Measurements from ENCODE around the gene NYAP2.
A peak's percentile ranks its signal among the peaks of the same experiment; 100 is the strongest.

NYAP2 gene

DNA sequence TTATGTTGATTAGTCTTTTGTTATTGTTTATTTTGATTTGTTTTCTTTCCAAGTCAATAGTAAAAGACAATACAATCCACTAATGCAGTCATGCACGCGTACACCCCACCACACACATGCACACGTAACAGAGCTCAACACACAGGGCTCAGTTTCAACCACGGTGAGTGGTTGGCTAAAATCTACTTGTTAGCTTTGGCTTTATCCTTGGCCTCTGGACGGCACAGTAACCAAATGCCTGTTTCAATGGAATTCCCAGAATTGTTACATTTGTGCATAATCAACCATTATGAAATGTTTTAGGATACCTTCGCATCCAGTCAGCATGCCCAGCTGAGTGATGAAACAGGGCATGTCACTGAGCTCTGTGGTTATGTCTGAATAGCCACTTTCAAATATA lies 53.2 kb downstream of the NYAP2 start:
- Mint-ChIP-seq H3K9me3 (no peaks in the 10 kb centered on the region), H3K27ac (no peak overlapping the region), H3K4me1 (ENCODE audit: low read depth) (no peaks in the 10 kb centered on the region), H3K4me3 (no peak overlapping the region), H3K27me3 (ENCODE audit: low read depth) (no peaks in the 10 kb centered on the region), H3K36me3 (ENCODE audit: low read depth) (no peaks in the 10 kb centered on the region)
- DNase-seq (ENCODE audit: low spot score): no peak

DNA sequence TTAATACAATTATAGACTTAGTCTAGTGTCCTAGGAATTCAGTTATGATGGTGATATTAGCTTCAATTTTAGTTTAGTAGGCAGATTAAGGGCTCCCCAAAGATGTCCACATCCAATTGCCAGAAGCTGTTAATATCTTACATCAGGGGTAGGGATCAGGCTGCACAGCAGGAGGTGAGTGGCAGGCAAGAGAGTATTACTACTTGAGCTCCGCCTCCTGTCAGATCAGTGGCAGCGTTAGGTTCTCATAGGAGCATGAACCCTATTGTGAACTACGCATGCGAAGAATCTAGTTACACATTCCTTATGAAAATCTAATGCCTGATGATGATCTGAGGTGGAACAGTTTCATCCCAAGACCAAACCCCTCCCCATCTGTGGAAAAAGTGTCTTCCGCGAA lies 54.9 kb downstream of the NYAP2 start:
- Mint-ChIP-seq H3K27me3 (ENCODE audit: low read depth) (no peaks in the 10 kb centered on the region), H3K27ac (no peak overlapping the region), H3K9me3 (no peaks in the 10 kb centered on the region), H3K4me3 (no peak overlapping the region), H3K4me1 (ENCODE audit: low read depth) (no peaks in the 10 kb centered on the region), H3K36me3 (ENCODE audit: low read depth) (no peaks in the 10 kb centered on the region)
- DNase-seq (ENCODE audit: low spot score): no peak

DNA sequence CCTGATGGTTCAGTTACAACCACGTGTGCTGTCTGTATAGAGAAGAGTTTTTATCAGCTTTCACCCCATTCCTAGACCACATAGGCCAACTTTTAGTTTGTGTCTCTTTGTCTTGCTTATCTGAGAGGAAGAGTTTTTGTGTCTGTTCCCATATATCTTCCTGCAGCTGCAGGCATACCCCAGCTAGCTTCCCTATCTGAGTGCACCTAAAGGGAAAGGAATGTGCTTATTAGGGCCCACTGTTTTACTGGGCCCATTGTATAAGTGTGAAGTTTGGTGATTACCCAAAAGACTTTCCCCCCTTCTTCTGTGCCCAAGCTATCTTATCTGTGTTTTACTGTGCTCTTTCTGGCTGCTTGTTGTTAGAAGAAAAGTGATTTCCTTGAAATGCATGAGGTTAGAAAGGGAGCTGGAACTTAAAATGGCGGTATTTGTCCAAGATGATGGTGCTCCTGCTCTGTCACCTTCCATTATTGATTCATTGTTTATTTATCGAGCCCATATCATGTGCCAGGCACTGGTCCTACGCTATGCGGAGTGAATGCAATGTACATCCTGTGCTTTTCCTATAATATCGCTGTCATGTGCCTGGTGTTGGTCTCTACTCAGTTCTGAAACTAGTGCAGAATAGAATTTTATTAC lies 57.2 kb downstream of the NYAP2 start:
- no peak for DNase-seq (ENCODE audit: low spot score)
- Mint-ChIP-seq H3K9me3 (no peaks in the 10 kb centered on the region), H3K4me3 (no peak overlapping the region), H3K27ac (no peak overlapping the region), H3K27me3 (ENCODE audit: low read depth) (peaks cover 3% of the 10 kb centered on the region), H3K36me3 (ENCODE audit: low read depth) (no peaks in the 10 kb centered on the region), H3K4me1 (ENCODE audit: low read depth) (no peaks in the 10 kb centered on the region)

DNA sequence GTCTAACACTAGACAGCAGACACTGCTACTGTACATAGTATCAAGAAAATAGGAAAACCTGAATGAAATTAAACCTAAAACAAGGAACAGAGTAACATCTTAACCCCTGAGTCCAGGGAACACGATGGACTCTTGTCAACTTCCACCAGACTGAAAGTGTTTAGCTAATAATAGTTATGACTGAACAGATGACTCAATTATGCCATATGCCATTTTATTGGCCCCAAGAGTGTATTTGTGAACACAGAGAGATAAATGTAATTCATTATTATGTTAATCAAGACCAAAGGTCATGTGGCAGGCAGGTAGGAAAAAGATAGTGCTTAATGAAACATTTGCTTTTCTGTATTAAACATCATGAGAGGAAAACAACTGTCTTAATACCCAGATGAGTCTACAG lies 58.0 kb downstream of the NYAP2 start:
- no peak for DNase-seq (ENCODE audit: low spot score)
- Mint-ChIP-seq H3K4me1 (ENCODE audit: low read depth) (no peaks in the 10 kb centered on the region), H3K4me3 (no peak overlapping the region), H3K27ac (no peak overlapping the region), H3K36me3 (ENCODE audit: low read depth) (no peaks in the 10 kb centered on the region), H3K9me3 (no peaks in the 10 kb centered on the region), H3K27me3 (ENCODE audit: low read depth) (peaks cover 6% of the 10 kb centered on the region)

DNA sequence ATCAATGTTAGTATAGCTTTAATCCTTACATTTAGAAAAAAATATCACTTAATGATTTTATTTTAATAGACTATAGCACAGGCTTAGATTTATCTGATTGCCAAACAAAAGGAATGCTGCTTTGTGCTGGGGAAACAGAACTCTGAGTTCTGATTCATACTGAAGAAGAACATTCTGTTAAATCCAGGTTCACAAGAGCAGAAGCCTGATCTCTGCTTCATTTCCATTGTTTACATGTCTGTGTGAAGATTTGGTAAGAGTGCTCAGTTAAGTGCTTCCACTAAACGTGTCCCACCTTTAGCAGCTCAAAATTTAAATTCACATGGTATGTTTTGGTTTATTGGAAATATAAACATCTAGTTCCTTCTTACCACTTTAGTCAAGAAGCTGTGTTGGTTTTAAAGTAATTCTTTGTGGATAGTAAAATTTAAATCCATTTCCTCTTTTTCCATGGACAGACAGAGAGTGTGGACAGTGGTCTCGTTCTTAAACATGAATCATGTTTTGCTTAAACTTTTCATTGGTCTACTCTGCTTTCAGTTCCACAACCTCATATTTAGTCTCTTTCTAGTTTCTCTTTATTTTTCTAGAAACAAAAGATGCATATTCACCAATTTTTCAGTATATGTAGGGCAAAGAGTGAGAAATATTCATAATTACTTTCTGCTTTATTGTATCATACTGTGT lies 59.1 kb downstream of the NYAP2 start:
- Mint-ChIP-seq H3K27me3 (ENCODE audit: low read depth) (peaks cover 6% of the 10 kb centered on the region), H3K36me3 (ENCODE audit: low read depth) (no peaks in the 10 kb centered on the region), H3K4me3 (no peak overlapping the region)

DNA sequence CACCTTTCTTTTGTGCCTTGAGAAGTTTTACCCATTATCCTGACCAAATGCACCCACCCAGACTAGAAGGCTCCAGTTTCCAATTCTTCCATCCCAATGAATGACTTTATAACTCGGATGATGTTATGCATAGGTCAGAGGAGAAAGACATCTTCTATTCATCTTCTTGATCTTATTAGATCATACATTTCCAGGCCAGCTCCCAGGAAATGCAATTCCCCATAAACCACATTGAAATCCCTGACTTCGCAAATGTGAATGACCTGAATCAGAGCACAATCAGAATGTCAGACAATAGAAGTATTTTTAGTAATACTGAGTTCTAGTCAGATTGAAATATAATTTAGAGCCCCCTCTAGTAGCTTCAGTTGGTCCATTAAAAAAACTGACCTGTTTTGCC lies 62.9 kb downstream of the NYAP2 start:
- DNase-seq (ENCODE audit: low spot score): no peak
- H3K9me3 Mint-ChIP-seq: no peaks in the 10 kb centered on the region
- no peak overlapping the region for H3K4me3 Mint-ChIP-seq
- peaks cover 6% of the 10 kb centered on the region for H3K27me3 Mint-ChIP-seq (ENCODE audit: low read depth)
- peaks cover 13% of the 10 kb centered on the region for H3K4me1 Mint-ChIP-seq (ENCODE audit: low read depth)
- H3K36me3 Mint-ChIP-seq (ENCODE audit: low read depth): no peaks in the 10 kb centered on the region
- no peak overlapping the region for H3K27ac Mint-ChIP-seq

More for the DNA sequence above, 59.1 kb downstream of the NYAP2 start:
- H3K4me1 Mint-ChIP-seq (ENCODE audit: low read depth): no peaks in the 10 kb centered on the region
- H3K27ac Mint-ChIP-seq: no peak overlapping the region
- H3K9me3 Mint-ChIP-seq: no peaks in the 10 kb centered on the region
- no peak for DNase-seq (ENCODE audit: low spot score)

DNA sequence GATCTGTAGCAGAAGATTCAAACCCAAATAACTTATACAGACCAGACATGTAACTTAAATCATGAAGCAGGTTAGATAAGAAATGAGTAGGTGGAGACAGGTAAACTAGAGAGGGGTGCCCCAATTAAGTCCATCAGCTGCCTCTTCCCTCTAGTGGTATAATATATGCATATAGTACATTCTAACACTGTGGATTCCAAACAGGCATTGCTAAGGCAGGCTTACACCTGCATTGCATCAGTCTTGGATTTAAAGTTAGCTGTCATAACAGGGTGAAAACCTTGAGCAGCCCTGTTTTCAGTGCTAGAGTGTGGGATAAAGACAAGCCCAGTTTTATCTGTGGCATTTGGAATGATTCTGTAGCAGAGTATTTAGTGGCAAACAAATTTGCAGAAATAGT lies 63.4 kb downstream of the NYAP2 start:
- peaks cover 13% of the 10 kb centered on the region for H3K4me1 Mint-ChIP-seq (ENCODE audit: low read depth)
- no peaks in the 10 kb centered on the region for H3K9me3 Mint-ChIP-seq
- no peak overlapping the region for H3K4me3 Mint-ChIP-seq
- no peaks in the 10 kb centered on the region for H3K36me3 Mint-ChIP-seq (ENCODE audit: low read depth)
- no peak for DNase-seq (ENCODE audit: low spot score)
- H3K27ac Mint-ChIP-seq: no peak overlapping the region
- peaks cover 6% of the 10 kb centered on the region for H3K27me3 Mint-ChIP-seq (ENCODE audit: low read depth)

DNA sequence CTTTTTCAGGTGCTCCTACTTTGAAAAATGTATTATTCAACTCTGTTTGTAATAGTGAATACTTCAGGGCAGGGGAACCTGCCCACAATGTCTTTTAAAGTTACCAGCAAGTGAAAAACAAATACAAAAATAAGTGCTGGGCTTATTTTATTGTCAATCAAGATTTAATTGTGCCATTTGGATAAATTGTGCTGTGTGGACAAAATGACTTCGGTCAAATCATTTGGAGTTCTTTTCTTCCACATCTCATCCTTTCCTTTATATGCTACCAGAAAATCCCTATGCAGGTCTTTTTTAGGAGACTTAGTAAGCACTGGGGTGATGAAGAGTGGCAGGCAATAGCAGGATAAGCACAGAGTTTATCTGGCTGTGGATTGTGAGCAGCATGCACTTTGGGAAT lies 63.9 kb downstream of the NYAP2 start:
- no peaks in the 10 kb centered on the region for H3K36me3 Mint-ChIP-seq (ENCODE audit: low read depth)
- H3K27ac Mint-ChIP-seq: no peak overlapping the region
- peaks cover 6% of the 10 kb centered on the region for H3K27me3 Mint-ChIP-seq (ENCODE audit: low read depth)
- H3K9me3 Mint-ChIP-seq: no peaks in the 10 kb centered on the region
- H3K4me3 Mint-ChIP-seq: no peak overlapping the region
- H3K4me1 Mint-ChIP-seq (ENCODE audit: low read depth): peaks cover 13% of the 10 kb centered on the region
- DNase-seq (ENCODE audit: low spot score): no peak

DNA sequence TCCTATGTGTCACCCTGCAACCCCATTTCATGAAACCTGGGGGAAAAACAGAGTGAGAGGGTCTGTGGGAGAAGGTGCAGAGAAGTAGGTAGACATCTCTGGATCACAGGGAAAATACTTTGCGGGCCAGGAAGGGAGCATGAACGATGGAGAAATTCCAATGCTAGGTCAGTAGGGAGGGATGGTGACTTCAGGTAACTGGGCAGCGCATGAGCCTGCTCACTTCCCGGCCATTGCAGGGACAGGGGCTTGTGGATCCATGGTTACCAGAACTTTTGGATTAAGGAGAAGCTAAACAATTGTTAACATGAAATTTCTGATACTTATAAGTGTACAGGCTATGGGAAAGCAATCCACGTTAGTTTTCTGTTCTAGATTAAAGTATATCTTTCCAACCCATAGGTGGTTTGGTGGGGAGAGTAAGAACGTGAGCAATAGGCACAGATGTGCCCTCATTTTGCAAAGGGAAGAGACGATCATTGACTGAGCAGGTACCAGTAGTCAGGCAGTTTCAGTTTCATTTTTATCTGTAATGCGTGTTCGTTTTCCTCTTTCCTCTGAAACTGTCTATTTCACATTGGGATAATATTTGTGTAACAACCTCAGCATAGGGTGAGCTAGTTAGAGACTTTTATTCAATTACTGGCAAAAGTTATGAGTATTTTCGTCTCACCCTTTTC lies 65.0 kb downstream of the NYAP2 start:
- peak overlapping the region; percentile 79 for H3K4me3 Mint-ChIP-seq
- H3K36me3 Mint-ChIP-seq (ENCODE audit: low read depth): no peaks in the 10 kb centered on the region
- H3K9me3 Mint-ChIP-seq: no peaks in the 10 kb centered on the region
- peak overlapping the region; percentile 72 for H3K27ac Mint-ChIP-seq
- H3K4me1 Mint-ChIP-seq (ENCODE audit: low read depth): peaks cover 13% of the 10 kb centered on the region
- H3K27me3 Mint-ChIP-seq (ENCODE audit: low read depth): peaks cover 6% of the 10 kb centered on the region
- DNase-seq (ENCODE audit: low spot score): no peak

DNA sequence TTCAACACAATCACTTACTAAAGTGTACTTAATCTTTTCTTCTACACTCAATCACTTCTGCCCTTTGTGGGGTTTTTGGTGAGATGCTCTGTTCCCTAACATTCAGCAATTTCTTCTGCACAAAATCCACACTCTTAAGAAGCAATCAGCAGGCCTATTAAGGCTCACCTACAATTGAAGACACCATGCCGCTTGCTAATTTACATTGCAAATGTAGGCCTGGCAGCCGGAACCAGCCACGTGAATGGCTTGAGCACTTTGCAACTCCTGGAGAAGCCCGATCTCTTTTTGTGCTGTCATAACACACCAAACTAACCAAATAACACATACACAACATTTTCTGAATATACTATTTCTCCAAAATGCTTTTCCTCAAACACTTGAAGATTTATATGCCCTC lies 66.3 kb downstream of the NYAP2 start:
- H3K4me3 Mint-ChIP-seq: no peak overlapping the region
- H3K27me3 Mint-ChIP-seq (ENCODE audit: low read depth): peaks cover 4% of the 10 kb centered on the region
- no peak for DNase-seq (ENCODE audit: low spot score)
- no peak overlapping the region for H3K27ac Mint-ChIP-seq
- peaks cover 13% of the 10 kb centered on the region for H3K4me1 Mint-ChIP-seq (ENCODE audit: low read depth)
- H3K9me3 Mint-ChIP-seq: no peaks in the 10 kb centered on the region
- no peaks in the 10 kb centered on the region for H3K36me3 Mint-ChIP-seq (ENCODE audit: low read depth)

DNA sequence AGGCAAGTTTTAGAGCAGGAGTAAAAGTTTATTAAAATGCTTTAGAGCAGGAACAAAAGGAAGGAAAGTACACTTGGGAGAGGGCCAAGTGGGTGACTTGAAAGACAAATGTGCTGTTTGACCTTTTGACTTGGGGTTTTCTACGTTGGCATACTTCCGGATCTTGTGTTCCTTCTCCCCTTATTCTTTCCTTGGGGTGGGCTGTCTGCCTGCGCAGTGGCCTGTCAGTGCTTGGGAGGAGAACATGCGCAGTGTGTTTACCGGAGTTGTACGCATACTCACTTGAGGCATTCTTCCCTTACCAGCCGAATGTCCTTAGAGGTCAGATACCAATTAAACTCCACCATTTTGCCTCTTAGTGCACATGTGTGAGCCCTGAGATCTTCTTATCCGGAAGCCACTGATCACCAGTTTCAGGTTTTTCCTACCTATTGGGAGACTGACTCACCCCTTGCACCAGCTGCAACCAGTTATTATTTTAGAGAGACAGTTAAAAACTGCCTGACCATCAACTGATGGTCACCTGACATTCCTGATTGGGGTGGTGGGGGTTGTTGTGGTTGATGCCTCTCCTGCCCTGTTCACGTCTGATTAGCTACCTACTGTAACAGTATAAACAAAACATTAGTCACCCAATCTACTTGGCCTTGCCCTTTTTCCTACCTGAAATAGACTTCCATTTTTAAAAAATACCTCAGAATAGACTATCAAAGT lies 67.5 kb downstream of the NYAP2 start:
- Mint-ChIP-seq H3K36me3 (ENCODE audit: low read depth) (no peaks in the 10 kb centered on the region), H3K4me3 (no peak overlapping the region), H3K4me1 (ENCODE audit: low read depth) (peaks cover 13% of the 10 kb centered on the region), H3K9me3 (no peaks in the 10 kb centered on the region), H3K27ac (no peak overlapping the region), H3K27me3 (ENCODE audit: low read depth) (peaks cover 2% of the 10 kb centered on the region)
- DNase-seq (ENCODE audit: low spot score): no peak

DNA sequence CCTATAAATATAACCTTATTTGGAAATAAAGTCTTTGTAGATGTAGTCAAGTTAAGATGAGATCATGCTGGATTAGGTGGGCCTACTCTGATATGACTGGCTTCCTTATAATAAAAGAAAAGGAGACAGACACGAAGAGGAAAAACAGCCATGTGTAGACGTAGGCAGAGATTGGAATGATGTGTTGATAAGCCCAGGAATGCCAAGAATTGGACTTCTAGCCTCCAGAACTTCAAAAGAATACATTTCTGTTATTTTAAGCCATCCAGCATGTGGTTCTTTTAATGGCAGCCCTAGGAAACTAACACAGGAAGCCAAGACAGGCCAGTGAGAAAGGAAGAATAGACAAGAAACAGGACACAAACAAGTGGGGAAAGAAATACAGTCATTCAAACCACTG lies 68.6 kb downstream of the NYAP2 start:
- Mint-ChIP-seq H3K27me3 (ENCODE audit: low read depth) (no peaks in the 10 kb centered on the region), H3K4me1 (ENCODE audit: low read depth) (peaks cover 13% of the 10 kb centered on the region), H3K27ac (no peak overlapping the region), H3K9me3 (no peaks in the 10 kb centered on the region), H3K4me3 (no peak overlapping the region), H3K36me3 (ENCODE audit: low read depth) (no peaks in the 10 kb centered on the region)
- DNase-seq (ENCODE audit: low spot score): no peak

DNA sequence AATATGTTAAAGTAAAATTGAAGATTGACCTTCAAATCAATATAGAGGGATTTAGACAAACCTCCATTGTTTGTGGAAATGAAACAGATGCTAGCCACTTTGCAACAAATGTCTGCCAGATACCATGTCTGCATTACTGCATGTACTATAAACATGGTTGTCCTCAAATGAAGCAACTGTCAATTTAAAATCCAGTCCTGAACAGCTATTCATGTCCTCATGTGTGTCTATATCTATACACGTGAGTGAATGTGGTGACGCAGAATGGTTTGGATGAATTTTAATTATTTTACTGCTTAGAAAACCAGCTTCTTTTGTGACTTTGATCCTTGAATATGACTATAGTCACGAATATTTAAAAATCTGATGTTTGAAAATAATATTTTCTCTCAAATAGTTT lies 71.5 kb downstream of the NYAP2 start:
- Mint-ChIP-seq H3K36me3 (ENCODE audit: low read depth) (no peaks in the 10 kb centered on the region), H3K27ac (no peak overlapping the region), H3K4me1 (ENCODE audit: low read depth) (no peaks in the 10 kb centered on the region), H3K4me3 (no peak overlapping the region), H3K9me3 (no peaks in the 10 kb centered on the region), H3K27me3 (ENCODE audit: low read depth) (no peaks in the 10 kb centered on the region)
- no peak for DNase-seq (ENCODE audit: low spot score)

DNA sequence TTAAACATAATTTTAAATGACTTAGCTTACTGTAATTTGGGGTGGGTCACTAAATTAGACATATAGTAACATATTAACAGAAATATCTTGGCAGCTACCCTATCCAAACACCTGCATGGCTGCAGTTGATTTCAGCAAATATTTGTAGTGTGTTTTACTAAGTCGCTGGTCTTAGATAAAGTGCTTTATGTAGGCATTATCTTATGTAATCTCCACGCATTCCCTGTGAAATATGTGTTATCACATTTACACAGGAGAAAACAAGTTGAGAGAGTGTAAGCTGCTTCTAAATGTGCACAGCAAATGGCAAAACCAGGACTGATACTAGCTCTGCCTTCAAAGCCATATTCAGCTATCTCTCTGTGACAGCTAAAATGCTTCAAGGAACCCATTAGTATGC lies 72.0 kb downstream of the NYAP2 start:
- Mint-ChIP-seq H3K27me3 (ENCODE audit: low read depth) (no peaks in the 10 kb centered on the region), H3K4me3 (no peak overlapping the region), H3K36me3 (ENCODE audit: low read depth) (no peaks in the 10 kb centered on the region), H3K27ac (no peak overlapping the region), H3K4me1 (ENCODE audit: low read depth) (no peaks in the 10 kb centered on the region), H3K9me3 (no peaks in the 10 kb centered on the region)
- DNase-seq (ENCODE audit: low spot score): no peak

Data from T-helper 2 cell treated with Interferon-gamma antibody and Interleukin-4, amounts not matched to agents 5 μg/mL and 100 μg/mL, for 36 hours (primary cell).